Measurements from ENCODE around the gene FCN3. TPM values are rescaled to one million over a fixed set of nuclear protein-coding genes. Genes with fewer than 3 reads are reported as not detected.

Gene FCN3
- total and polyA plus RNA-seq, 2 donors (not counting 1 experiment from before 2014, with no cell fraction given) = not detected

DNA sequence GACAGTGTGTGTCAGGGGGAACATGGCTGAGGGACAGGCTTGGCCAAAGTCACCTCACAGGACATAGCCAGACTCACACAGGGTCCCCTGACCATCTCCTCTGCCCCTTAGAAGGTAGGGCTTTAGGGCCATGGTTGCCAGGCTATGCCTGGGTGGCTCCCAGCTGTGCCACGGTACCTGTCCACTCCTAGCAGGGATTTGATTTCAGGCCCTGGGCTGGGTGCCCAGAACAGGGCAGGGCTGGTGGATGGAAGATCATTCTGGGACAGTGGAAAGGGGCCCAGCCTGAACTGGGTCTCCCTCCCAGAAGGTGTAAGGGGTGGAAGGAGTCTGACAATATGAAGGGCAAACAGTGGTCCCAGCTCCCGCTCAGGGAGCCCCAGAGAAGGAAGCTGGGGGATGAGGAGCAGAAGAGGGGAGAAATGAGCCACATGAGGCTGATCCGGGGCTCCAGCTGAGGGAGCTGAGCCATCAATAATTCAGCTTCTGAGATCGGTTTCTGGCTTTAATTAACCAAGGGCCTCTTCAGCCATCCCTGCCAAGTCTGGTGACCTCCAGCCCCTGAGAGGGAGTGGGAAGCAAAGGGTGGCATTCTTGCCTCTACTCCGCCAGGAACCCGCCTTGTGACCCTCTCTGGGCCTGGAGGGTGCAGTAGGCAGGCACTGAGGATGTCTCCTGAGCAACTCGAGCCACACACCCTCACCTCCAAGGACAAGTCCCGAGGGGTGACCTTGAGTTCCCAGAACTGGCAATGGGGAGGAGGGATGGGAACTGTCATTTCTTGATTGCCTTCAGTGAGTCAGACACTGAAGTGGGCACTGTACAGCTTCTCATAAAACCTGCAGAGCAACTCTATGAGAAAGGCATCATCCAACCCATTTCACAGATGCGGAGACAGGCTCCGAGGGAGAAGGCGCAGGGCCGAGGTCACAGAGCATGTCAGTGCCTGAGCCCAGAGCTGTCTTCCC is 6.4 kb upstream of the FCN3 start:
- Mint-ChIP-seq H3K27ac (no peak overlapping the region), H3K4me3 (no peak overlapping the region), H3K9me3 (ENCODE audit: insufficient read depth) (no peaks in the 10 kb centered on the region), H3K4me1 (peaks cover 8% of the 10 kb centered on the region), H3K27me3 (peaks cover 4% of the 10 kb centered on the region)
- intact Hi-C loops (cut with micrococcal nuclease) = no loop called here
- H3K4me1 ChIP-seq (ENCODE audit: control insufficient read depth in 2 of 2, insufficient read depth in 2 of 2, low read length in 2 of 2) = peaks cover 8 to 12% of the 10 kb centered on the region in 2 donors
- H3K9me3 ChIP-seq (ENCODE audit: control extremely low read depth in 1 of 3, control insufficient read depth in 2 of 3, insufficient read depth in 1 of 3, low read length in 2 of 3) = peaks cover 0 to 4% (median 0%) of the 10 kb centered on the region in 3 donors
- no peak overlapping the region for H3K4me3 ChIP-seq (ENCODE audit: control extremely low read depth in 1 of 5, extremely low read depth in 1 of 5, insufficient read depth in 1 of 5, low read depth in 2 of 5, low read length in 4 of 5)
- no peak overlapping the region for H3K4me2 ChIP-seq (replicated peaks; ENCODE audit: low read depth, low read length, poor library complexity, severe bottlenecking)
- no peak overlapping the region for H3K27ac ChIP-seq (ENCODE audit: low read length in 2 of 2)
- ATAC-seq (ENCODE audit: low read depth) = no peak
- ChIA-PET POLR2A (interaction anchor here (1.5 kb wide), 1 partner anchor 23 kb away, joined by 3 read pairs; no protein-coding TSS in a partner anchor), CTCF (interaction anchor here (1.6 to 2.4 kb wide), 5 partner anchors 10 to 228 kb away, joined by 4 to 13 read pairs (median 9); no protein-coding TSS in a partner anchor)
- TF ChIP-seq EZH2 (IDR thresholded peaks at IDR 0.05; ENCODE audit: borderline replicate concordance, insufficient read depth, low read depth, low read length, poor library complexity, severe bottlenecking) = no peak
- TF ChIP-seq, protein P1, sequence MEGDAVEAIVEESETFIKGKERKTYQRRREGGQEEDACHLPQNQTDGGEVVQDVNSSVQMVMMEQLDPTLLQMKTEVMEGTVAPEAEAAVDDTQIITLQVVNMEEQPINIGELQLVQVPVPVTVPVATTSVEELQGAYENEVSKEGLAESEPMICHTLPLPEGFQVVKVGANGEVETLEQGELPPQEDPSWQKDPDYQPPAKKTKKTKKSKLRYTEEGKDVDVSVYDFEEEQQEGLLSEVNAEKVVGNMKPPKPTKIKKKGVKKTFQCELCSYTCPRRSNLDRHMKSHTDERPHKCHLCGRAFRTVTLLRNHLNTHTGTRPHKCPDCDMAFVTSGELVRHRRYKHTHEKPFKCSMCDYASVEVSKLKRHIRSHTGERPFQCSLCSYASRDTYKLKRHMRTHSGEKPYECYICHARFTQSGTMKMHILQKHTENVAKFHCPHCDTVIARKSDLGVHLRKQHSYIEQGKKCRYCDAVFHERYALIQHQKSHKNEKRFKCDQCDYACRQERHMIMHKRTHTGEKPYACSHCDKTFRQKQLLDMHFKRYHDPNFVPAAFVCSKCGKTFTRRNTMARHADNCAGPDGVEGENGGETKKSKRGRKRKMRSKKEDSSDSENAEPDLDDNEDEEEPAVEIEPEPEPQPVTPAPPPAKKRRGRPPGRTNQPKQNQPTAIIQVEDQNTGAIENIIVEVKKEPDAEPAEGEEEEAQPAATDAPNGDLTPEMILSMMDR (IDR thresholded peaks at IDR 0.05) = no peak
- H4K20me1 ChIP-seq (ENCODE audit: control insufficient read depth, insufficient read depth, low read length, poor library complexity, severe bottlenecking) = no peaks in the 10 kb centered on the region
- WGBS (ENCODE audit: insufficient coverage) = 91% methylated on average over 10 of the region's 12 CpGs
- no peaks in the 10 kb centered on the region for H3K27me3 ChIP-seq (replicated peaks in 1 of 4; ENCODE audit: control extremely low read depth in 1 of 4, control insufficient read depth in 3 of 4, insufficient read depth in 4 of 4, low read length in 3 of 4)
- no peaks in the 10 kb centered on the region for H3K36me3 ChIP-seq (replicated peaks in 1 of 2; ENCODE audit: control extremely low read depth in 1 of 2, control insufficient read depth in 1 of 2, extremely low read depth in 1 of 2, insufficient read depth in 2 of 2, low read length in 1 of 2)
- no peak overlapping the region for H3K9ac ChIP-seq (ENCODE audit: low read length)
- H2AFZ ChIP-seq (ENCODE audit: insufficient read depth, low read depth, low read length, poor library complexity, severe bottlenecking) = no peak overlapping the region
- DNase-seq = no peak
- H3K79me2 ChIP-seq (ENCODE audit: control insufficient read depth, insufficient read depth, low read length) = no peaks in the 10 kb centered on the region

DNA sequence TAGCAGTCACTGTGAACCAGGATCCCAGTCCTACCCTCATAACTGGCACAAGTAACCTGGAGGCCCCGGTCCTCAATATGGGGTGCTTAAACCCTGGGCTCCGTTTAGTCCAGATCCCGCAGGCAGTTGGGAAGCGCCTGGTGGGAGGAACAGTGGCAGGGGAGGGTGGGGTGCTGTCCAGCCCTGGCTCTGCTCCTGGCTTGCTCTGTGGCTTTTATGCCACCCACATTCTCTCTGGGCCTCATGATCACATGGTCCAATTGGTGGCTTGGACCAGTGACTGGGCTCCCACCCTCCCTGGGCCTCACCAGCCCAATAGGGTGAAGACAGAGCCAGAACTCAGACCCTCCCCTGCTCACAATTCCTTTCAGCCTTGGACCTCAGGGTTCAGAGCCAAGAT is 5.6 kb upstream of the FCN3 start:
- Histone ChIP-seq H3K27me3 (replicated peaks in 1 of 4; ENCODE audit: control extremely low read depth in 1 of 4, control insufficient read depth in 3 of 4, insufficient read depth in 4 of 4, low read length in 3 of 4) (no peaks in the 10 kb centered on the region), H3K9ac (ENCODE audit: low read length) (no peak overlapping the region), H2AFZ (ENCODE audit: insufficient read depth, low read depth, low read length, poor library complexity, severe bottlenecking) (no peak overlapping the region), H3K4me2 (replicated peaks; ENCODE audit: low read depth, low read length, poor library complexity, severe bottlenecking) (no peak overlapping the region), H3K9me3 (ENCODE audit: control extremely low read depth in 1 of 3, control insufficient read depth in 2 of 3, insufficient read depth in 1 of 3, low read length in 2 of 3) (peaks cover 0 to 4% (median 0%) of the 10 kb centered on the region in 3 donors), H3K4me3 (ENCODE audit: control extremely low read depth in 1 of 5, extremely low read depth in 1 of 5, insufficient read depth in 1 of 5, low read depth in 2 of 5, low read length in 4 of 5) (no peak overlapping the region), H4K20me1 (ENCODE audit: control insufficient read depth, insufficient read depth, low read length, poor library complexity, severe bottlenecking) (no peaks in the 10 kb centered on the region), H3K36me3 (replicated peaks in 1 of 2; ENCODE audit: control extremely low read depth in 1 of 2, control insufficient read depth in 1 of 2, extremely low read depth in 1 of 2, insufficient read depth in 2 of 2, low read length in 1 of 2) (no peaks in the 10 kb centered on the region), H3K4me1 (ENCODE audit: control insufficient read depth in 2 of 2, insufficient read depth in 2 of 2, low read length in 2 of 2) (peaks cover 8 to 12% of the 10 kb centered on the region in 2 donors), H3K27ac (ENCODE audit: low read length in 2 of 2) (no peak overlapping the region), H3K79me2 (ENCODE audit: control insufficient read depth, insufficient read depth, low read length) (no peaks in the 10 kb centered on the region)
- ChIA-PET POLR2A (no interaction called here), CTCF (interaction anchor here (0.6 kb wide), 1 partner anchor 83 kb away, joined by 3 read pairs; no protein-coding TSS in a partner anchor)
- DNase-seq (no peak), ATAC-seq (ENCODE audit: low read depth) (no peak)
- Mint-ChIP-seq H3K27me3 (peaks cover 4% of the 10 kb centered on the region), H3K9me3 (ENCODE audit: insufficient read depth) (no peaks in the 10 kb centered on the region), H3K4me3 (no peak overlapping the region), H3K4me1 (peaks cover 8% of the 10 kb centered on the region), H3K27ac (no peak overlapping the region)
- WGBS (ENCODE audit: insufficient coverage) = 100% methylated on average over 1 of the region's 4 CpGs
- TF ChIP-seq, protein P1 (IDR thresholded peaks at IDR 0.05) = no peak
- no peak for TF ChIP-seq EZH2 (IDR thresholded peaks at IDR 0.05; ENCODE audit: borderline replicate concordance, insufficient read depth, low read depth, low read length, poor library complexity, severe bottlenecking)
- intact Hi-C loops (cut with micrococcal nuclease) = no loop called here
